Transverse colon (tissue), 4 donors: ENCODE data around the gene ME1.

Source experiments
- EP300 ChIP-seq: sonication (generic); formaldehyde crosslinking; IDR thresholded peaks from one replicate; pipeline ENCODE4 v1.6.1; 2017; ENCODE audit warnings: antibody characterized with exemption, low read depth
- POLR2A ChIP-seq: fragments of 450-650 bp; IDR thresholded peaks from one replicate; pipeline ENCODE4 v1.6.1; 2016; ENCODE audit warnings: antibody characterized with exemption, mild to moderate bottlenecking, moderate library complexity
- POLR2AphosphoS5 ChIP-seq, 3 donors: sonication (generic); formaldehyde crosslinking; IDR thresholded peaks; one replicate each; pipeline ENCODE4 v1.6.1; 2016; ENCODE audit warnings: antibody characterized with exemption in 3 of 3
- TF ChIP-seq, protein P1 (sequence below), 5 experiments: fragments of 200-600 bp in 3 of 5; fragments of 450-650 bp in 2 of 5; sonication (generic) in 3 of 5; IDR thresholded peaks; 1 replicate in 2 of 5; 2 replicates in 3 of 5; pipeline ENCODE4 v1.5.1; 2016 to 2017; ENCODE audit warnings: antibody characterized with exemption in 5 of 5, inconsistent platforms in 3 of 5, mild to moderate bottlenecking in 2 of 5, moderate library complexity in 1 of 5

DNA sequence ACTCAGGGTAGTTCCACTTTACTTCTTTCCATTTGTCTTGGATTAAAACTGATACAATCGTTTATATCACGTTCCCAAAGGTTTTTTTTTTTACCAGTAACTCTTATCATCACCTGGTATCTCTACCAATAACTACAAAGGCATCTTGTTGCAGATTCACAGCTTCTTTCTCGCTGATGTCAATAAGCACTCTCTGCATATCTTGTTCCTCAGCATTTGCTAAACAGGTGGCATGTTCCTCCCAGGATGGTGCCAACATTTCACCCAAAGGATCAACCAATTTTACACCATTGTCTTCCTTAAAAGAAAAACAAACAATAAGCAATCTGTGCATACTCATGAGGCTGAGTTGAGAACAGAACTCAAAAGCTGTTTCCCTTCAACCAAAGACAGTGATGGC lies 242.3 kb downstream of the ME1 start:
- TF ChIP-seq, protein P1, sequence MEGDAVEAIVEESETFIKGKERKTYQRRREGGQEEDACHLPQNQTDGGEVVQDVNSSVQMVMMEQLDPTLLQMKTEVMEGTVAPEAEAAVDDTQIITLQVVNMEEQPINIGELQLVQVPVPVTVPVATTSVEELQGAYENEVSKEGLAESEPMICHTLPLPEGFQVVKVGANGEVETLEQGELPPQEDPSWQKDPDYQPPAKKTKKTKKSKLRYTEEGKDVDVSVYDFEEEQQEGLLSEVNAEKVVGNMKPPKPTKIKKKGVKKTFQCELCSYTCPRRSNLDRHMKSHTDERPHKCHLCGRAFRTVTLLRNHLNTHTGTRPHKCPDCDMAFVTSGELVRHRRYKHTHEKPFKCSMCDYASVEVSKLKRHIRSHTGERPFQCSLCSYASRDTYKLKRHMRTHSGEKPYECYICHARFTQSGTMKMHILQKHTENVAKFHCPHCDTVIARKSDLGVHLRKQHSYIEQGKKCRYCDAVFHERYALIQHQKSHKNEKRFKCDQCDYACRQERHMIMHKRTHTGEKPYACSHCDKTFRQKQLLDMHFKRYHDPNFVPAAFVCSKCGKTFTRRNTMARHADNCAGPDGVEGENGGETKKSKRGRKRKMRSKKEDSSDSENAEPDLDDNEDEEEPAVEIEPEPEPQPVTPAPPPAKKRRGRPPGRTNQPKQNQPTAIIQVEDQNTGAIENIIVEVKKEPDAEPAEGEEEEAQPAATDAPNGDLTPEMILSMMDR (IDR thresholded peaks at IDR 0.05): no peak
- TF ChIP-seq POLR2AphosphoS5 (IDR thresholded peaks at IDR 0.05) (no peak), EP300 (no peak), POLR2A (no peak)
